Measurements from ENCODE around the gene ELL2.

DNA sequence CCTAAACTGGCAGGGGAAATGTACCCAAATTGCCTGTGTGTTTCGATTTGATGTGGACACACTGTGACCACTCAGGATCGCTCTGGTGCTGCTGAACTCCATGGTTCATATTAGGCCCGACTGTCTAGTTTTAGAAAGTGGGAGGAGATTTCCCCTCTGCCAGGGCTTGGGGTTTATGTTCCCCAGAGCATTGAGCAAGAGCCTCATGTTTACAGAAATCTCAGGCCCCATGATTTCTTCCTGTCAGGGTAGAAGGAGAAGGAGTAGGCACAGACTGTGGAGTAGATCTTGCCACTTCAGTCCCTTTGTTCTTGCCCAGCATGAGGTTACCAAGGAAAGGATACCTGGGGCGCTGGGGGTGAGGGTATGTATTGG lies 98.3 kb downstream of the ELL2 start:
- TF ChIP-seq, protein P1, sequence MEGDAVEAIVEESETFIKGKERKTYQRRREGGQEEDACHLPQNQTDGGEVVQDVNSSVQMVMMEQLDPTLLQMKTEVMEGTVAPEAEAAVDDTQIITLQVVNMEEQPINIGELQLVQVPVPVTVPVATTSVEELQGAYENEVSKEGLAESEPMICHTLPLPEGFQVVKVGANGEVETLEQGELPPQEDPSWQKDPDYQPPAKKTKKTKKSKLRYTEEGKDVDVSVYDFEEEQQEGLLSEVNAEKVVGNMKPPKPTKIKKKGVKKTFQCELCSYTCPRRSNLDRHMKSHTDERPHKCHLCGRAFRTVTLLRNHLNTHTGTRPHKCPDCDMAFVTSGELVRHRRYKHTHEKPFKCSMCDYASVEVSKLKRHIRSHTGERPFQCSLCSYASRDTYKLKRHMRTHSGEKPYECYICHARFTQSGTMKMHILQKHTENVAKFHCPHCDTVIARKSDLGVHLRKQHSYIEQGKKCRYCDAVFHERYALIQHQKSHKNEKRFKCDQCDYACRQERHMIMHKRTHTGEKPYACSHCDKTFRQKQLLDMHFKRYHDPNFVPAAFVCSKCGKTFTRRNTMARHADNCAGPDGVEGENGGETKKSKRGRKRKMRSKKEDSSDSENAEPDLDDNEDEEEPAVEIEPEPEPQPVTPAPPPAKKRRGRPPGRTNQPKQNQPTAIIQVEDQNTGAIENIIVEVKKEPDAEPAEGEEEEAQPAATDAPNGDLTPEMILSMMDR (IDR thresholded peaks at IDR 0.05; ENCODE audit: low read depth, low read length): no peak
- no peak for TF ChIP-seq POLR2A (IDR thresholded peaks at IDR 0.05; ENCODE audit: extremely low read depth, insufficient read length)
- TF ChIP-seq, protein P2, sequence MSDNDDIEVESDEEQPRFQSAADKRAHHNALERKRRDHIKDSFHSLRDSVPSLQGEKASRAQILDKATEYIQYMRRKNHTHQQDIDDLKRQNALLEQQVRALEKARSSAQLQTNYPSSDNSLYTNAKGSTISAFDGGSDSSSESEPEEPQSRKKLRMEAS (IDR thresholded peaks at IDR 0.05; ENCODE audit: low read depth, low read length): no peak

Data from NB4 (cell line).